Neural crest cell (in vitro differentiated cells): ENCODE measurements around the gene TNFRSF12A. TPM values are rescaled to one million over a fixed set of nuclear protein-coding genes. Genes with fewer than 3 reads are reported as not detected.
A peak's percentile ranks its signal among the peaks of the same experiment; 100 is the strongest.
"Not testable (repeated sequence)": the region's sequence is repeated elsewhere in the genome, so short reads cannot be mapped to it uniquely, and the experiment has no call there.

Experiments used
- DNase-seq: peaks from one replicate; pipeline ENCODE4 v3.0.0; 2021; ENCODE audit warnings: low read depth, mixed read lengths, low spot score
- H3K27ac Mint-ChIP-seq: one replicate; pipeline ENCODE4 v1.8.0; 2021; ENCODE audit warnings: mild to moderate bottlenecking, mixed read lengths; ENCODE audit not compliant: unreplicated experiment
- H3K27me3 Mint-ChIP-seq: 2 replicates; pipeline ENCODE4 v1.8.0; 2021; ENCODE audit warnings: low read depth, mild to moderate bottlenecking, mixed read lengths
- H3K36me3 Mint-ChIP-seq: 2 replicates; pipeline ENCODE4 v1.8.0; 2021; ENCODE audit warnings: low read depth, mild to moderate bottlenecking, mixed read lengths
- H3K4me1 Mint-ChIP-seq: 2 replicates; pipeline ENCODE4 v1.8.0; 2021; ENCODE audit warnings: mixed read lengths
- H3K4me3 Mint-ChIP-seq: one replicate; pipeline ENCODE4 v1.8.0; 2021; ENCODE audit warnings: mild to moderate bottlenecking, mixed read lengths
- H3K9me3 Mint-ChIP-seq: 2 replicates; pipeline ENCODE4 v1.8.0; 2021; ENCODE audit warnings: mixed read lengths
- total RNA-seq: library from RNA; stranded (reverse); gene quantifications from 2 replicates; pipeline ENCODE4 v1.2.1, GENCODE V29; 2021
- TF ChIP-seq, protein P1 (sequence below): fragments of 200-600 bp; sonication (generic); conservative IDR thresholded peaks from 2 replicates; pipeline ENCODE4 v1.5.0; 2021; ENCODE audit warnings: antibody characterized with exemption, mild to moderate bottlenecking

Gene TNFRSF12A
- total RNA-seq, 1 donor from 2014 or later: 3.5 TPM

DNA sequence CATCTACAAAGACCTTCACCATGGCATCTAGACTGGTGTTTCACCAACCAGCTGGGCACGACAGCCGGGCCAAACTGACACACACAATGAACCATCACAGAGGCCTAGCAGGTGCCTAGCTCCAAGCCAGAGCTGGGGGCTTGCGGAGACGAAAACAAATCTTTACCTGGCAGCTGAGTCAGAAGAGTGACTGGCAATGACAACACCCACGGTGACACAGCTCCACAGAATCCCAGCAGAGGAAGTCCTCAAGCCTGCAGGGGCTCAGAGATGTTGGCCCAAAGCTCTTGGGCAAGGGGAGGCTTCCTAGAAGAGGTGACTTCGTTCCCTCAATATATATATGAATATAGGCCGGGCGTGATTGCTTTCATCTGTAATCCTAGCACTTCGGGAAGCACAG is 31.3 kb downstream of the TNFRSF12A start:
- Mint-ChIP-seq H3K9me3 (no peaks in the 10 kb centered on the region), H3K4me3 (peak overlapping the region; percentile 5), H3K27ac (no peak overlapping the region), H3K36me3 (no peaks in the 10 kb centered on the region), H3K4me1 (no peaks in the 10 kb centered on the region), H3K27me3 (peaks cover 41% of the 10 kb centered on the region)
- TF ChIP-seq, protein P1, sequence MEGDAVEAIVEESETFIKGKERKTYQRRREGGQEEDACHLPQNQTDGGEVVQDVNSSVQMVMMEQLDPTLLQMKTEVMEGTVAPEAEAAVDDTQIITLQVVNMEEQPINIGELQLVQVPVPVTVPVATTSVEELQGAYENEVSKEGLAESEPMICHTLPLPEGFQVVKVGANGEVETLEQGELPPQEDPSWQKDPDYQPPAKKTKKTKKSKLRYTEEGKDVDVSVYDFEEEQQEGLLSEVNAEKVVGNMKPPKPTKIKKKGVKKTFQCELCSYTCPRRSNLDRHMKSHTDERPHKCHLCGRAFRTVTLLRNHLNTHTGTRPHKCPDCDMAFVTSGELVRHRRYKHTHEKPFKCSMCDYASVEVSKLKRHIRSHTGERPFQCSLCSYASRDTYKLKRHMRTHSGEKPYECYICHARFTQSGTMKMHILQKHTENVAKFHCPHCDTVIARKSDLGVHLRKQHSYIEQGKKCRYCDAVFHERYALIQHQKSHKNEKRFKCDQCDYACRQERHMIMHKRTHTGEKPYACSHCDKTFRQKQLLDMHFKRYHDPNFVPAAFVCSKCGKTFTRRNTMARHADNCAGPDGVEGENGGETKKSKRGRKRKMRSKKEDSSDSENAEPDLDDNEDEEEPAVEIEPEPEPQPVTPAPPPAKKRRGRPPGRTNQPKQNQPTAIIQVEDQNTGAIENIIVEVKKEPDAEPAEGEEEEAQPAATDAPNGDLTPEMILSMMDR: no peak
- DNase-seq: no peak

DNA sequence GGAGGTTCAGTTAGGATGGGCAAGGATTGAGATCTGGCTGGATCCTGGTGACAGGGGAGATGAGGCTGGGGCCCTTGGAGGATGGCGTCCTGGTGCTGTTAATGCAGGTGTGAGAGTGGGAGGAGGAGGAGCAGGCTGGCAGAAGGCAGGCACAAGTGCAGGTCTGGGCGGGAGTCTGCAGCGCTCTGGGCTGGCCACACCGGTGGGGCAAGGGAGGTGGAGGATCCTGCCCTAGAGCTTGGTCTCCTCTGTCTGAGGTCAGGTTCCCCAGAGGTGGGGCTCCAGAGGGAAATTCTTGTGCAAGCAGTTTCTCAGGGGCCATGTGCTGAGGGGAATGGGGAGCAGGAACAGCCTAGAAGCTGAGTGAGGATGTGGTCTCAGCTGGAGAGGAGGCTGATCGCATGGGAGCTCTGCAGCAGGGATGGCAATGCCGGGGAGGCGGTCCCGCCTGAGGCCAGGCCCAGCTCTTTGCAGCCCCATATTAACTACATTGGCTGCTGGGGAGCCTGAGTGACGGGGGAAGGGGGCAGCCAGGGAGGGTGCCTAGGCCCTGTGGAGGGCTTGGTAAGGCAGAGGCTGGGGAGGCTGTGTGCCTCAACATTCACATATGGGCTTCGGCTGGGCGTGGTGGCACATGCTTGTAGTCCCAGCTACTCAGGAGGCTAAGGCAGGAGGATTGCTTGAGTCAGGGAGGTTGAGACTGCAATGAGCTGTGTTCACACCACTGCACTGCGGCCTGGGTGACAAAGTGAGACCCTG is 32.6 kb downstream of the TNFRSF12A start:
- not testable (repeated sequence) for H3K27ac Mint-ChIP-seq, H3K9me3 Mint-ChIP-seq, H3K36me3 Mint-ChIP-seq, H3K4me3 Mint-ChIP-seq, DNase-seq, H3K4me1 Mint-ChIP-seq
- peaks cover 31% of the 10 kb centered on the region for H3K27me3 Mint-ChIP-seq

GRCh38 chr16:3053330-3053710 is 33.2 kb downstream of the TNFRSF12A start:
- H3K36me3 Mint-ChIP-seq, DNase-seq, H3K4me3 Mint-ChIP-seq, H3K27ac Mint-ChIP-seq, H3K9me3 Mint-ChIP-seq, H3K4me1 Mint-ChIP-seq: not testable (repeated sequence)
- peaks cover 25% of the 10 kb centered on the region for H3K27me3 Mint-ChIP-seq

- no peaks in the 10 kb centered on the region for H3K36me3 Mint-ChIP-seq
- H3K27me3 Mint-ChIP-seq: peaks cover 11% of the 10 kb centered on the region
- H3K27ac Mint-ChIP-seq: no peak overlapping the region
- no peaks in the 10 kb centered on the region for H3K9me3 Mint-ChIP-seq
- no peak for DNase-seq
- peaks cover 7% of the 10 kb centered on the region for H3K4me1 Mint-ChIP-seq
- H3K4me3 Mint-ChIP-seq: no peak overlapping the region
- TF ChIP-seq, protein P1: no peak
These were observed 35.0 kb downstream of the TNFRSF12A start for GRCh38 chr16:3054965-3055733.

- H3K27ac Mint-ChIP-seq, DNase-seq: not testable (repeated sequence)
These were observed 35.6 kb downstream of the TNFRSF12A start for GRCh38 chr16:3055734-3056115.

DNA sequence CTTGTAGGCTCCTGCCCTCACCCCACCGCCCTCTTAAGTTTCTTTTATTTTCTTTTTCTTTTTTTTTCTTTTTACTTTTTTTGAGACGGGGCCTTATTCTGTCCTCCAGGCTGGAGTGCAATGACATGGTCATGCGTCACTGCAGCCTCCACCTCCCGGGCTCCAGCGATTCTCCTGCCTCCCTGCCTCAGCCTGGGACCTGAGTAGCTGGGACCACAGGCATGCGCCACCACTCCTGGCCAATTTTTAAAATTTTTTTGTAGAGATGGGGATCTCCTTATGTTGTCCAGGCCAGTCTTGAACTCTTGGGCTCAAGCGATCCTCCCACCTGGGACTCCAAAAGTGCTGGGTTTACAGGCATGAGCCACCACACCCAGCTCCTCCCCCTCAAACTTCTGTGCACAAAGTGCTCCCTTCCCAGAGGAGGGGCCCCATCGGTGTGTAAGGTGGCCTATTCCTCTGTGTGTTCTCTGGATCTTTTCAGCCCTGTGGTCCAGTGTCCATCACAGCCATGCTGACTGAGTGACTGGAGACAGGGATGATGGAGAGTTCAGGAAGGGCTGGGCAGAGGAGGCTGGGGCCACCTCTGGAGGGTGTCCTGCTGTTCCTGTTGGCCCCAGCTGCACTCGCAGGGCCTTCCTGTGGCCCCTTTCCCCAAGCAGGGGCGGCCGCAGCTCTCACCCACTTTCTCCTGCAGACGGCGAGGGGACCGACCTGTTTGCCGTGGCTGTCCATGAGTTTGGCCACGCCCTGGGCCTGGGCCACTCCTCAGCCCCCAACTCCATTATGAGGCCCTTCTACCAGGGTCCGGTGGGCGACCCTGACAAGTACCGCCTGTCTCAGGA is 36.4 kb downstream of the TNFRSF12A start:
- Mint-ChIP-seq H3K4me1 (peaks cover 7% of the 10 kb centered on the region), H3K36me3 (no peaks in the 10 kb centered on the region), H3K4me3 (peak overlapping the region; percentile 51), H3K27me3 (peaks cover 3% of the 10 kb centered on the region), H3K9me3 (no peaks in the 10 kb centered on the region), H3K27ac (no peak overlapping the region)
- TF ChIP-seq, protein P1: no peak
- DNase-seq: no peak

More at GRCh38 chr16:3055734-3056115, 35.6 kb downstream of the TNFRSF12A start:
- not testable (repeated sequence) for H3K36me3 Mint-ChIP-seq, H3K4me1 Mint-ChIP-seq, H3K27me3 Mint-ChIP-seq, H3K4me3 Mint-ChIP-seq, H3K9me3 Mint-ChIP-seq
